Upper lobe of right lung (tissue), 1 donor: ENCODE results near the gene NTM. TPM values are rescaled to one million over a fixed set of nuclear protein-coding genes. Genes with fewer than 3 reads are reported as not detected.

Experiments
- ATAC-seq: fragments of 200-7000 bp; cut with Tn5 transposase; one replicate; pipeline ENCODE4 v1.9.1; 2020; ENCODE audit warnings: mild to moderate bottlenecking, moderate library complexity
- DNase-seq: peaks from one replicate; pipeline ENCODE4 v3.0.0-alpha.2; 2020
- H3K27ac ChIP-seq: fragments of 200-600 bp; one replicate; pipeline ENCODE4 v1.8.0; 2022
- H3K27me3 ChIP-seq: fragments of 200-600 bp; one replicate; pipeline ENCODE4 v1.8.0; 2022; ENCODE audit warnings: mild to moderate bottlenecking
- H3K36me3 ChIP-seq: fragments of 200-600 bp; one replicate; pipeline ENCODE4 v1.8.0; 2022
- H3K4me1 ChIP-seq: fragments of 200-600 bp; one replicate; pipeline ENCODE4 v1.8.0; 2022
- H3K4me3 ChIP-seq: fragments of 200-600 bp; one replicate; pipeline ENCODE4 v1.8.0; 2022; ENCODE audit warnings: mild to moderate bottlenecking
- H3K9me3 ChIP-seq: fragments of 200-600 bp; one replicate; pipeline ENCODE4 v1.8.0; 2022
- CTCF ChIP-seq: fragments of 200-600 bp; IDR thresholded peaks from one replicate; pipeline ENCODE4 v1.8.0; 2022; ENCODE audit warnings: antibody characterized with exemption
- intact Hi-C: fragments of 100-400 bp; cut with DNase I; formaldehyde crosslinking; loops from one replicate; pipeline ENCODE4 v1.11.0; 2022
- total RNA-seq: library from RNA; stranded (reverse); fragmentation: NEBNext Ultra II Directional; extraction: Animal tissue kit (Norgen Biotek cat#: 25700); gene quantifications from one replicate; pipeline ENCODE4 v1.2.1, GENCODE V29; 2021
- donor health status: DM: no; HTN: yes; CAD: no; lungs with severe emphysema.

NTM gene
- total RNA-seq, 1 donor from 2014 or later: 3.7 TPM

GRCh38 chr11:131865860-131866259 lies 495.4 kb downstream of the NTM start:
- Histone ChIP-seq H3K36me3 (no peaks in the 10 kb centered on the region), H3K27me3 (no peaks in the 10 kb centered on the region), H3K4me1 (no peaks in the 10 kb centered on the region), H3K4me3 (no peak overlapping the region), H3K9me3 (no peaks in the 10 kb centered on the region), H3K27ac (no peak overlapping the region)
- intact Hi-C loops: no loop called here
- DNase-seq (no peak), ATAC-seq (peak; percentile 14)
- no peak for TF ChIP-seq CTCF

GRCh38 chr11:131866535-131867400 lies 496.4 kb downstream of the NTM start:
- intact Hi-C loops: no loop called here
- Histone ChIP-seq H3K4me3 (no peak overlapping the region), H3K4me1 (no peaks in the 10 kb centered on the region), H3K27ac (no peak overlapping the region), H3K9me3 (no peaks in the 10 kb centered on the region), H3K27me3 (no peaks in the 10 kb centered on the region), H3K36me3 (no peaks in the 10 kb centered on the region)
- DNase-seq (no peak), ATAC-seq (no peak)
- TF ChIP-seq CTCF: no peak

- no peaks in the 10 kb centered on the region for H3K27me3 ChIP-seq
- H3K36me3 ChIP-seq: no peaks in the 10 kb centered on the region
- ATAC-seq: peak; percentile 67
Observed at GRCh38 chr11:131867457-131868257, 497.2 kb downstream of the NTM start.

GRCh38 chr11:131868629-131869507 lies 498.5 kb downstream of the NTM start:
- no peak overlapping the region for H3K4me3 ChIP-seq
- no peaks in the 10 kb centered on the region for H3K9me3 ChIP-seq
- DNase-seq (no peak), ATAC-seq (no peak)
- no peaks in the 10 kb centered on the region for H3K4me1 ChIP-seq
- no peak for TF ChIP-seq CTCF
- intact Hi-C loops: no loop called here
- no peak overlapping the region for H3K27ac ChIP-seq
- no peaks in the 10 kb centered on the region for H3K27me3 ChIP-seq
- H3K36me3 ChIP-seq: no peaks in the 10 kb centered on the region

More at GRCh38 chr11:131867457-131868257, 497.2 kb downstream of the NTM start:
- Histone ChIP-seq H3K4me3 (no peak overlapping the region), H3K4me1 (no peaks in the 10 kb centered on the region), H3K27ac (no peak overlapping the region), H3K9me3 (no peaks in the 10 kb centered on the region)
- intact Hi-C loops: no loop called here
- peak; percentile 55 for TF ChIP-seq CTCF
- no peak for DNase-seq

- Histone ChIP-seq H3K36me3 (no peaks in the 10 kb centered on the region), H3K9me3 (no peaks in the 10 kb centered on the region), H3K27ac (no peak overlapping the region), H3K4me3 (no peak overlapping the region), H3K27me3 (no peaks in the 10 kb centered on the region), H3K4me1 (no peaks in the 10 kb centered on the region)
- no peak for TF ChIP-seq CTCF
- ATAC-seq (no peak), DNase-seq (no peak)
- intact Hi-C loops: no loop called here
Observed at GRCh38 chr11:131870305-131870704, 499.9 kb downstream of the NTM start.
